ENCODE results near the gene EIF4EBP2. TPM values are rescaled to one million over a fixed set of nuclear protein-coding genes. Genes with fewer than 3 reads are reported as not detected.
A peak's percentile ranks its signal among the peaks of the same experiment; 100 is the strongest.

EIF4EBP2 gene
- total RNA-seq, 1 experiment from 2014 or later, result 112 TPM

DNA sequence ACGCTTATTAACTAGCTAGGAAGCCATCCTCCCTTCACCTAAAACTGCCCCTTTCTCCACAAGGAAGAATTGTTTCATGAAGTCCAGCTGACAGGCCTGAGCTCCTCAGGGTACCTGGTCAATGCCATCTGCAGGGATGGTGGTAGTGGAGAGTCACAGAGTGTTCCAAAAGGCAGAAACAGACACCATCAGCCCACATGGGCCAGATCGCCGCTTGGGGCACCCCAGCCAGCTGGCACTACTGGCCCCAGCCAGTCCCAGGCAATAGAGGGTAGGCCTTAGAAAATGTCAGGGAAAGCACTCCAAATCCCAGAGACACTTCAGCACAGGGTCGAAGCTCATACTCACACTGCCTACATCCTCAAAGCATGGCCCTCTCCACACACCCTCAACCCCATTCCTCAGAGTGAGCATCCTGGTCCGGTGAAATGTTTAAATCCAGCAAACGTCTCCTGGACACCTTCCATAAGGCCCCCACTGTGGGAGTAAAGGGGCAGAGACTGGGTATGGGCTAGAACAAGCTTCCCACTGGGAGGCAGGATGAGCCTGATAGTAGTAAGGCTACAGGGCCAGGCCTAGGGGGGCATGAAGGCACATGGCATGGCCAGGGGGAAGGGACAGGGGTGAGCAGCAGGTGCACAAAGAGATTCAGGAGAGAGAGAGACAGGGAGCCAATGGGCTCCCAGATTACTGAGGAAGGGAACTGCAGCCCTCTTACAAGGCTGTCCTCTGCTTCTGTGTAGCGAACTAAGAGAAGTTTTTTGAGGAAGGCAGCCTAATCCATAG is 23.4 kb upstream of the EIF4EBP2 start:
- POLR2A ChIA-PET, result no interaction called here
- ATAC-seq, result no peak
- Mint-ChIP-seq H3K27me3 (ENCODE audit: low read depth) (peaks cover 14% of the 10 kb centered on the region), H3K4me3 (peak overlapping the region; percentile 82), H3K27ac (no peak overlapping the region), H3K36me3 (peaks cover 4% of the 10 kb centered on the region; the same call in 1 of the 2 replicates), H3K4me1 (peaks cover 46% of the 10 kb centered on the region), H3K9me3 (0 out of 2 replicates have a peak, but pooled peaks cover 3% of the 10 kb centered on the region)
- DNase-seq (ENCODE audit: low spot score), result no peak
- CTCF ChIA-PET, result interaction anchor here (0.7 to 4.2 kb wide), 13 partner anchors 9 to 159 kb away, joined by 3 to 36 read pairs (median 7); partner anchors contain the start of gene EIF4EBP2
- TF ChIP-seq, protein P1, sequence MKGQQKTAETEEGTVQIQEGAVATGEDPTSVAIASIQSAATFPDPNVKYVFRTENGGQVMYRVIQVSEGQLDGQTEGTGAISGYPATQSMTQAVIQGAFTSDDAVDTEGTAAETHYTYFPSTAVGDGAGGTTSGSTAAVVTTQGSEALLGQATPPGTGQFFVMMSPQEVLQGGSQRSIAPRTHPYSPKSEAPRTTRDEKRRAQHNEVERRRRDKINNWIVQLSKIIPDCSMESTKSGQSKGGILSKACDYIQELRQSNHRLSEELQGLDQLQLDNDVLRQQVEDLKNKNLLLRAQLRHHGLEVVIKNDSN (CRISPR knock-in tag; IDR thresholded peaks at IDR 0.05), result no peak
- no peak for TF ChIP-seq RELA (CRISPR knock-in tag; IDR thresholded peaks at IDR 0.05; ENCODE audit: borderline replicate concordance)
- TF ChIP-seq CREB1 (CRISPR knock-in tag; IDR thresholded peaks at IDR 0.05), result no peak
- TF ChIP-seq, protein P2, sequence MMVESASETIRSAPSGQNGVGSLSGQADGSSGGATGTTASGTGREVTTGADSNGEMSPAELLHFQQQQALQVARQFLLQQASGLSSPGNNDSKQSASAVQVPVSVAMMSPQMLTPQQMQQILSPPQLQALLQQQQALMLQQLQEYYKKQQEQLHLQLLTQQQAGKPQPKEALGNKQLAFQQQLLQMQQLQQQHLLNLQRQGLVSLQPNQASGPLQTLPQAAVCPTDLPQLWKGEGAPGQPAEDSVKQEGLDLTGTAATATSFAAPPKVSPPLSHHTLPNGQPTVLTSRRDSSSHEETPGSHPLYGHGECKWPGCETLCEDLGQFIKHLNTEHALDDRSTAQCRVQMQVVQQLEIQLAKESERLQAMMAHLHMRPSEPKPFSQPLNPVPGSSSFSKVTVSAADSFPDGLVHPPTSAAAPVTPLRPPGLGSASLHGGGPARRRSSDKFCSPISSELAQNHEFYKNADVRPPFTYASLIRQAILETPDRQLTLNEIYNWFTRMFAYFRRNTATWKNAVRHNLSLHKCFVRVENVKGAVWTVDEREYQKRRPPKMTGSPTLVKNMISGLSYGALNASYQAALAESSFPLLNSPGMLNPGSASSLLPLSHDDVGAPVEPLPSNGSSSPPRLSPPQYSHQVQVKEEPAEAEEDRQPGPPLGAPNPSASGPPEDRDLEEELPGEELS (CRISPR knock-in tag; IDR thresholded peaks at IDR 0.05), result no peak
- TF ChIP-seq IRF2 (CRISPR knock-in tag; IDR thresholded peaks at IDR 0.05; ENCODE audit: borderline replicate concordance, low read depth), result no peak
- TF ChIP-seq MXD4 (CRISPR knock-in tag; IDR thresholded peaks at IDR 0.05; ENCODE audit: borderline replicate concordance), result no peak
- TF ChIP-seq ZNF219 (CRISPR knock-in tag; IDR thresholded peaks at IDR 0.05; ENCODE audit: borderline replicate concordance), result no peak
- TF ChIP-seq, protein P3, sequence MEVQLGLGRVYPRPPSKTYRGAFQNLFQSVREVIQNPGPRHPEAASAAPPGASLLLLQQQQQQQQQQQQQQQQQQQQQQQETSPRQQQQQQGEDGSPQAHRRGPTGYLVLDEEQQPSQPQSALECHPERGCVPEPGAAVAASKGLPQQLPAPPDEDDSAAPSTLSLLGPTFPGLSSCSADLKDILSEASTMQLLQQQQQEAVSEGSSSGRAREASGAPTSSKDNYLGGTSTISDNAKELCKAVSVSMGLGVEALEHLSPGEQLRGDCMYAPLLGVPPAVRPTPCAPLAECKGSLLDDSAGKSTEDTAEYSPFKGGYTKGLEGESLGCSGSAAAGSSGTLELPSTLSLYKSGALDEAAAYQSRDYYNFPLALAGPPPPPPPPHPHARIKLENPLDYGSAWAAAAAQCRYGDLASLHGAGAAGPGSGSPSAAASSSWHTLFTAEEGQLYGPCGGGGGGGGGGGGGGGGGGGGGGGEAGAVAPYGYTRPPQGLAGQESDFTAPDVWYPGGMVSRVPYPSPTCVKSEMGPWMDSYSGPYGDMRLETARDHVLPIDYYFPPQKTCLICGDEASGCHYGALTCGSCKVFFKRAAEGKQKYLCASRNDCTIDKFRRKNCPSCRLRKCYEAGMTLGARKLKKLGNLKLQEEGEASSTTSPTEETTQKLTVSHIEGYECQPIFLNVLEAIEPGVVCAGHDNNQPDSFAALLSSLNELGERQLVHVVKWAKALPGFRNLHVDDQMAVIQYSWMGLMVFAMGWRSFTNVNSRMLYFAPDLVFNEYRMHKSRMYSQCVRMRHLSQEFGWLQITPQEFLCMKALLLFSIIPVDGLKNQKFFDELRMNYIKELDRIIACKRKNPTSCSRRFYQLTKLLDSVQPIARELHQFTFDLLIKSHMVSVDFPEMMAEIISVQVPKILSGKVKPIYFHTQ (CRISPR knock-in tag; IDR thresholded peaks at IDR 0.05), result no peak

DNA sequence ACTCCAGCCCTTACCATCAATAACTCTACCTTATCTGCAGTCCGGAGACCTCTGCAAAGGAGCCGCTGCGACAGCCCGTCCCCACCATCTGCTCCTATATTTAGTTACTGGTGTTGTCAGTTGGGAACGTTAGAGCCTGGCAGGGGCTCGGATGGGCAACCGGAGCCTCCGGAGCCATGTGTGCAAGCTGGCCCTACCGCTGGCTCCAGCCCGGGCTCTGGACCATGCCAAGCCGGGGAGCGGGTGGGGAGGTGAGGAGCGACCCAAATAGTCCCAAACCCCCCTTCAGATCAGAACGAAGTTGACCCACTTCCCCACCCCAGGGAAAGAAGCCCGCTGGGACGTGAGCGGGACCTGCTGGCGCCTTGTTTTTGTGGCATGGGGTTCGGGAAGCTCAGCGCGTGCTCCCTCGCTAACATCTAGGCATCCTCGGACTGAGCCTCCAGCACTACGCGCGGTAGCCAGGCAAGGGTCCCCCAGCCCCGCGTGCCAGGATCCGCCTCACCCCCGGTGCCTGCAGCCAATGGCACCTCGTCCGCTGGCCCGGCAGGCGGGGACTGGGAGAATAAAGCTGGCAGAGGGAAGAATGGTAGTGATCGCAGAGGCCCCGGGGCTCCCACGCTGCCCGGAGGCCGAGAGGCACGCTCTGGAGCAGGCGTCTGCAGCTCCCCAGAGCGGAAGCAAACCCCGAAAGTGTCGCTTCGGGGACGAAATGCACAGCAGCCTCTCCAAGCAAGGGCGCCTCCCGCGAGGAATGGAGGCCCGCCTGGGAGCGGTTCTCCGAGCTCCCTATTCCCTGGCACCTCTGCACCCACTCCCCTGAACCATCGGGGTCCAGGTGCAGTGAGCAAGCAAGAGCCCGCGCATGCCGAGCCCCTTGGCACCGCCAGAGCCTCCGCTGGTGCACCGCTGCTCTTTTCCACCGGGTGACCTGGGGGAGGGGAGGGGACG is 22.2 kb upstream of the EIF4EBP2 start:
- POLR2A ChIA-PET, result interaction anchor here (1.3 kb wide), 1 partner anchor 22 kb away, joined by 3 read pairs; the partner anchor contains the start of gene EIF4EBP2
- Mint-ChIP-seq H3K27ac (no peak overlapping the region), H3K9me3 (0 out of 2 replicates have a peak, but pooled peaks cover 3% of the 10 kb centered on the region), H3K4me3 (peak overlapping the region; percentile 82), H3K36me3 (no peaks in the 10 kb centered on the region), H3K27me3 (ENCODE audit: low read depth) (peaks cover 14% of the 10 kb centered on the region), H3K4me1 (peaks cover 46% of the 10 kb centered on the region)
- ATAC-seq (peak; percentile 16), DNase-seq (ENCODE audit: low spot score) (peak; percentile 62)
- CTCF ChIA-PET, result interaction anchor here (0.8 to 4.2 kb wide), 16 partner anchors 8 to 274 kb away, joined by 3 to 36 read pairs (median 4); partner anchors contain the start of gene EIF4EBP2
- TF ChIP-seq, protein P4, sequence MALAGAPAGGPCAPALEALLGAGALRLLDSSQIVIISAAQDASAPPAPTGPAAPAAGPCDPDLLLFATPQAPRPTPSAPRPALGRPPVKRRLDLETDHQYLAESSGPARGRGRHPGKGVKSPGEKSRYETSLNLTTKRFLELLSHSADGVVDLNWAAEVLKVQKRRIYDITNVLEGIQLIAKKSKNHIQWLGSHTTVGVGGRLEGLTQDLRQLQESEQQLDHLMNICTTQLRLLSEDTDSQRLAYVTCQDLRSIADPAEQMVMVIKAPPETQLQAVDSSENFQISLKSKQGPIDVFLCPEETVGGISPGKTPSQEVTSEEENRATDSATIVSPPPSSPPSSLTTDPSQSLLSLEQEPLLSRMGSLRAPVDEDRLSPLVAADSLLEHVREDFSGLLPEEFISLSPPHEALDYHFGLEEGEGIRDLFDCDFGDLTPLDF (CRISPR knock-in tag; IDR thresholded peaks at IDR 0.05), result no peak
- TF ChIP-seq MYBL2 (CRISPR knock-in tag; IDR thresholded peaks at IDR 0.05), result 0 out of 2 replicates have a peak, but pooled peaks have one; percentile 17
- peak; percentile 29; the same call in 1 of the 2 replicates for TF ChIP-seq NR1H2 (CRISPR knock-in tag; IDR thresholded peaks at IDR 0.05)
- TF ChIP-seq, protein P5, sequence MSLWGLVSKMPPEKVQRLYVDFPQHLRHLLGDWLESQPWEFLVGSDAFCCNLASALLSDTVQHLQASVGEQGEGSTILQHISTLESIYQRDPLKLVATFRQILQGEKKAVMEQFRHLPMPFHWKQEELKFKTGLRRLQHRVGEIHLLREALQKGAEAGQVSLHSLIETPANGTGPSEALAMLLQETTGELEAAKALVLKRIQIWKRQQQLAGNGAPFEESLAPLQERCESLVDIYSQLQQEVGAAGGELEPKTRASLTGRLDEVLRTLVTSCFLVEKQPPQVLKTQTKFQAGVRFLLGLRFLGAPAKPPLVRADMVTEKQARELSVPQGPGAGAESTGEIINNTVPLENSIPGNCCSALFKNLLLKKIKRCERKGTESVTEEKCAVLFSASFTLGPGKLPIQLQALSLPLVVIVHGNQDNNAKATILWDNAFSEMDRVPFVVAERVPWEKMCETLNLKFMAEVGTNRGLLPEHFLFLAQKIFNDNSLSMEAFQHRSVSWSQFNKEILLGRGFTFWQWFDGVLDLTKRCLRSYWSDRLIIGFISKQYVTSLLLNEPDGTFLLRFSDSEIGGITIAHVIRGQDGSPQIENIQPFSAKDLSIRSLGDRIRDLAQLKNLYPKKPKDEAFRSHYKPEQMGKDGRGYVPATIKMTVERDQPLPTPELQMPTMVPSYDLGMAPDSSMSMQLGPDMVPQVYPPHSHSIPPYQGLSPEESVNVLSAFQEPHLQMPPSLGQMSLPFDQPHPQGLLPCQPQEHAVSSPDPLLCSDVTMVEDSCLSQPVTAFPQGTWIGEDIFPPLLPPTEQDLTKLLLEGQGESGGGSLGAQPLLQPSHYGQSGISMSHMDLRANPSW (CRISPR knock-in tag; conservative IDR thresholded peaks at IDR 0.05; ENCODE audit: low read depth), result no peak
- TF ChIP-seq, protein P6, sequence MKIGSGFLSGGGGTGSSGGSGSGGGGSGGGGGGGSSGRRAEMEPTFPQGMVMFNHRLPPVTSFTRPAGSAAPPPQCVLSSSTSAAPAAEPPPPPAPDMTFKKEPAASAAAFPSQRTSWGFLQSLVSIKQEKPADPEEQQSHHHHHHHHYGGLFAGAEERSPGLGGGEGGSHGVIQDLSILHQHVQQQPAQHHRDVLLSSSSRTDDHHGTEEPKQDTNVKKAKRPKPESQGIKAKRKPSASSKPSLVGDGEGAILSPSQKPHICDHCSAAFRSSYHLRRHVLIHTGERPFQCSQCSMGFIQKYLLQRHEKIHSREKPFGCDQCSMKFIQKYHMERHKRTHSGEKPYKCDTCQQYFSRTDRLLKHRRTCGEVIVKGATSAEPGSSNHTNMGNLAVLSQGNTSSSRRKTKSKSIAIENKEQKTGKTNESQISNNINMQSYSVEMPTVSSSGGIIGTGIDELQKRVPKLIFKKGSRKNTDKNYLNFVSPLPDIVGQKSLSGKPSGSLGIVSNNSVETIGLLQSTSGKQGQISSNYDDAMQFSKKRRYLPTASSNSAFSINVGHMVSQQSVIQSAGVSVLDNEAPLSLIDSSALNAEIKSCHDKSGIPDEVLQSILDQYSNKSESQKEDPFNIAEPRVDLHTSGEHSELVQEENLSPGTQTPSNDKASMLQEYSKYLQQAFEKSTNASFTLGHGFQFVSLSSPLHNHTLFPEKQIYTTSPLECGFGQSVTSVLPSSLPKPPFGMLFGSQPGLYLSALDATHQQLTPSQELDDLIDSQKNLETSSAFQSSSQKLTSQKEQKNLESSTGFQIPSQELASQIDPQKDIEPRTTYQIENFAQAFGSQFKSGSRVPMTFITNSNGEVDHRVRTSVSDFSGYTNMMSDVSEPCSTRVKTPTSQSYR (CRISPR knock-in tag; IDR thresholded peaks at IDR 0.05), result peak; percentile 9
- peak; percentile 46; the same call in 1 of the 2 replicates for TF ChIP-seq FOXP1 (CRISPR knock-in tag; IDR thresholded peaks at IDR 0.05; ENCODE audit: borderline replicate concordance)
- TF ChIP-seq CREB1 (CRISPR knock-in tag; IDR thresholded peaks at IDR 0.05), result no peak; the same call in 1 of the 2 replicates
- TF ChIP-seq, protein P7, sequence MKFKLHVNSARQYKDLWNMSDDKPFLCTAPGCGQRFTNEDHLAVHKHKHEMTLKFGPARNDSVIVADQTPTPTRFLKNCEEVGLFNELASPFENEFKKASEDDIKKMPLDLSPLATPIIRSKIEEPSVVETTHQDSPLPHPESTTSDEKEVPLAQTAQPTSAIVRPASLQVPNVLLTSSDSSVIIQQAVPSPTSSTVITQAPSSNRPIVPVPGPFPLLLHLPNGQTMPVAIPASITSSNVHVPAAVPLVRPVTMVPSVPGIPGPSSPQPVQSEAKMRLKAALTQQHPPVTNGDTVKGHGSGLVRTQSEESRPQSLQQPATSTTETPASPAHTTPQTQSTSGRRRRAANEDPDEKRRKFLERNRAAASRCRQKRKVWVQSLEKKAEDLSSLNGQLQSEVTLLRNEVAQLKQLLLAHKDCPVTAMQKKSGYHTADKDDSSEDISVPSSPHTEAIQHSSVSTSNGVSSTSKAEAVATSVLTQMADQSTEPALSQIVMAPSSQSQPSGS (CRISPR knock-in tag; IDR thresholded peaks at IDR 0.05; ENCODE audit: borderline replicate concordance, low read depth), result no peak
